NCI-H1694 treated with DMSO at 0.1 percent for 48 hours (cell line): ENCODE data around the gene CACNA1H.
"Not testable (repeated sequence)": the region's sequence is repeated elsewhere in the genome, so short reads cannot be mapped to it uniquely, and the experiment has no call there.

Source experiments
- DNase-seq: peaks from one replicate; lab custom pipeline; 2025; lab: John Stamatoyannopoulos, UW

Gene CACNA1H

DNA sequence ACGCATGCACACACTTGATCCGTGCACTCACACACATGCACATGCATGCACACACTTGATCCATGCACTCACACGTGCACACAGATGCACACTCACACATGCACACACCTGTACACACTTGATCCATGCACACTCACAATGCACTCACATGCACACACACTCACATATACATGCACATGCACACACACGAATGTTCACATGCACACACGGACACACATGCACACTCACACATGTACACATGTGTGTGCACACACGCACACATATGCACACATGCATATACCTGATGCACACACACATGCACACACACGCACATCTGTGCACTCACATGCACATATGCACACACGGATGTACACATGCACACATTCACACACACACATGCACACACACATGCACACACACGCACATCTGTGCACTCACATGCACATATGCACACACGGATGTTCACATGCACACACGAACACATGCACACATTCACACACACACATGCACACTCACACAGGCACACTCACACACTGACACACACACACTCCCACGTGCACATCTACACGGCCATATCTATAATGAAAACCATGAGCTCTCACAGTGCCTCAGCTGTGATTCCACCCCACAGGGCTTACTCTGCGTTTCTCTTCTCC lies 95.1 kb downstream of the CACNA1H start:
- DNase-seq, result not testable (repeated sequence)

DNA sequence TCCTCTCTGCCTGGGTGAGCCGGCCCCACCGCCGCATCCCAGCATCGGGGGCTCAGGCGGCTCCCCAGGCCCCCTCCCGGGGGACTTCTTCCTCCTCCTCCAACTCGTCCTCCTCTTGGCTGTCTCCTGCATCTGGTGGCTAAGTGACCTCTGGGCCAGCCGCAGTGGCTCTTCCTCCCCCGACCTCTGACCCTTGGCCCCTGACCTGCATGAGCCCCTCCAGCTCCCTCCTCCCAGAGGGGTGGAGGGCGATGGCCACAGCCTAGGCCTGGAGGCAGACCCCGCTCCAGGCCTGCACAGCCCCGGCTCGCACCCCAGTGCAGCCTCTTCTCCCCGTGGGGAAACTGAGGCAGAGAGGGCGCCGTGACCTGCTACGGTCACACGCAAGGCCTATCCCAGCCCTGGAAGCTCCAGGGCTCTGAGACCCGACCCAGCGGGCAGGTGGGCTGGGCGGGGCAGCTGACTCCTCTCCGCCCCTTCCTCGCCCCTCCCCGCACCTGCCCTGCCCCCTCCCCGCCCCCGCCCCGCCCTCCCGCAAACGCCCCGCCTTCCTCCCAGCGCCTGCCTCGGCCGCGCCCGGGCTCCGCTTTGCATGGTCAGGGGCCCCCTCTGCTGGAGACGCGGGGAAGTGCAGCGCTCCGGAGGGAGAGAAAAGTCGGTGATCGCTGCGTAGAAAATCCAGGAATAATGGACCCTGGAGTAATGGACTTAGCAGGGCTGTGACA lies 96.3 kb downstream of the CACNA1H start:
- DNase-seq, result not testable (repeated sequence)

DNA sequence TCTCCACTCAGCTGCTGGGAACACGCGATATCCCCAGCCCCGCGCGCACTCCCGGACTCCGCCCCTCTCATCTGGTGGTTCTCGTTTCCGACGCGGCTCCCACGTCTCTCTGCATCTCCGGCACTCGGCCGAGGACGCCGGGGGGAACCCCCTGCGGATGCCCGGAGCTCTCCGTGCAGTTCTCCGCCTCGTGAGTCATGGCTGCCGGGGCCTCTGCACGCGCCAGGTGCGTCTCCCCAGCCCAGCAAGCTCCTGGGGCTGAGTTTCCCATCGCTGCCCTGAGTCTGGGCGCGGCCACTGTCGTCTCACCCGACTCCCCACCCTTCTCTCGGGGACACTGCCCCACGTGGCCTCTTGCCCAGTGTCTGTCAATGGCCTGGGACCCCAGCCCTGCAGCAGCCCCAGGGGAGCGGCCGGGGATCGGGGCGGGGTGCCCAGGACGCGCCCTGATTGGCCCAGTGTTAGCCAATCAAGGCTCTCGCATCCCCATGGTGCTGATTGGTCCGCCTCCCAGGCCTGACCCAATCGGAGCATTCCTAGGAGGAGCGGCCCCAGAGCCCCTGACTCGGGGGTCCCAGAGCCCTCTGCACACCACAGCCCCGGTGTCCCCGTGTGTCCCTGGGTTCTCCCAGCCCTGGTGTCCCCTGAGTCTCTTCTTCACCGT lies 100.9 kb downstream of the CACNA1H start:
- DNase-seq, result not testable (repeated sequence)

DNA sequence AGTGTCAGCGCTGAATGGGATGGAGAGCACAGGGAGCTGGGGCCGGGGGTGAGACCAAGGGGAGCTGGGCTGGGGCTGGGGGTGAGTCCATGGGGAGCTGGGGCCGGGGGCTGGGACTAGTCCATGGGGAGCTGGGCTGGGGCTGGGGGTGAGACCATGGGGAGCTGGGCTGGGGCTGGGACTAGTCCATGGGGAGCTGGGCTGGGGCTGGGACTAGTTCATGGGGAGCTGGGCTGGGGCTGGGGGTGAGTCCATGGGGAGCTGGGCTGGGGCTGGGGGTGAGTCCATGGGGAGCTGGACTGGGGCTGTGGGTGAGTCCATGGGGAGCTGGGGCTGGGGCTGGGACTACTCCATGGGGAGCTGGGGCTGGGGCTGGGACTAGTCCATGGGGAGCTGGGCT lies 101.9 kb downstream of the CACNA1H start:
- not testable (repeated sequence) for DNase-seq

DNA sequence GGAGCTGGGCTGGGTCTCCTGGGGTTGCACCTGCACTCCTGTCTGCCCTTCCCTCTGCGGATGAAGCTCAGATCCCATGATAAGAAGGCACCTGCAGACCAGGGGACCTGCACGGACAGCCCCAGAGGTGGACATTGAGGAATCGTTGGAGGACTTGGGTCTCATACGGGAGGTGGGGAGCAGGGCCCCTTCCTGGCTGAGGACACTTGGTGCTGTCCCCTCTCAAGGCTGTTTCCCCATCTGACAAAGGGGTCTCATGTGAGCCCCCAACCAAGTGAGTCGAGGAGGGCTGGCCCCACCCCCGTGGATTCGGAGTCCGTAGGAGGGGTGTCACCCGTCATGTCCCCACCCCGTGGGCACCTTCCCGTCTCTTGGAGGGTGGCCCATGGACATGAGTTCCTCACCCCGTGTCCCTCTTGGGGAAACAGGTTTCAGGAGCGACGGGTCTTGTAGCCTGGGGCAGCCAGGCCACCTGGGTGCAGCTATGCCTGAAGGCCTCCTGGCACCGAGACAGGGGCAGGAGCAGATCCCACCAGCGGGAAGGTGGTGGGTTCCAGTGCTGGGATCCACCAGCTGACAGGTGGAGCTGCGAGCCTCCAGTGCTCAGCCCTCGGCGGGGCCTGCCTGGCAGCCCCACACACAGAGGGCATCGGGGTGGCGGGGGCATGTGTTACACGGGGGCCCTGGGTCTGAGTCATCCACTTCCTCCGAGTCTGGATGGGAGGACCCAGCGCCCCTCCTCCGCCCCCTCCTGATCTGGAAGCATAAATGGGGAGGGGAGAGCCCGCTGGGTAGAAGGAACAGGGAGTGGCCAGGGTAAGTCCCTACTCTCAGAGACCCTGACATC lies 102.6 kb downstream of the CACNA1H start, which contains the start of gene TPSD1:
Gene TPSD1, plus strand, starts transcription at position 794 of the 847 bp plus-strand sequence. CDS start 212 bp downstream, outside the sequence.
- DNase-seq, result not testable (repeated sequence)

DNA sequence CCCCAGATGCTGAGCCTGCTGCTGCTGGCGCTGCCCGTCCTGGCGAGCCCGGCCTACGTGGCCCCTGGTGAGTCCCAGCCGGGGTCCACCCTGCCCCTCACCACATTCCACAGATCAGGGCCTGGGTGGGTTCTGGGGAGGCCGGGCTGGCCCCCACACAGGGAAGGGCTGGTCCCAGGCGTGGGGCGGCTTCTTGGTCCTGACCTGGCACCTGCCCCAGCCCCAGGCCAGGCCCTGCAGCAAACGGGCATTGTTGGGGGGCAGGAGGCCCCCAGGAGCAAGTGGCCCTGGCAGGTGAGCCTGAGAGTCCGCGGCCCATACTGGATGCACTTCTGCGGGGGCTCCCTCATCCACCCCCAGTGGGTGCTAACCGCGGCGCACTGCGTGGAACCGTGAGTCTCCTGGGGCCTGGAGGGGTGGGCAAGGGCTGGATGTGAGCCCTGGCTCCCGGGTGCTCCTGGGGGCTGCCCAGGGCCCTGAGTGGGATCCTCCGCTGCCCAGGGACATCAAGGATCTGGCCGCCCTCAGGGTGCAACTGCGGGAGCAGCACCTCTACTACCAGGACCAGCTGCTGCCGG lies 103.5 kb downstream of the CACNA1H start:
- not testable (repeated sequence) for DNase-seq

DNA sequence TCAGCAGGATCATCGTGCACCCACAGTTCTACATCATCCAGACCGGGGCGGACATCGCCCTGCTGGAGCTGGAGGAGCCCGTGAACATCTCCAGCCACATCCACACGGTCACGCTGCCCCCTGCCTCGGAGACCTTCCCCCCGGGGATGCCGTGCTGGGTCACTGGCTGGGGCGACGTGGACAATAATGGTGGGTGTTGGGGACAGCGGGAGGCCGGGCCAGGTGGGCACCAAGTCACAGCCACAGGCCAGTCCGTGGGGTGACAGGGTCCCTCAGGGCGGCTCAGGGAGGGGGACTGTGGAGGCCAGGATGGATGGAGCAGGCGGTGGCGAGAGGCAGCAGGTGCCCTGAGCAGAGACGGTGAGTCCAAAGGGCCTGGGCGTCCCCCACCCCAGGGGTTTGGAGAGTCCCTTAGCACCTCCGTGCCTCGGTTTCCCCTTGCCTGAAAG lies 104.0 kb downstream of the CACNA1H start:
- no peak for DNase-seq

DNA sequence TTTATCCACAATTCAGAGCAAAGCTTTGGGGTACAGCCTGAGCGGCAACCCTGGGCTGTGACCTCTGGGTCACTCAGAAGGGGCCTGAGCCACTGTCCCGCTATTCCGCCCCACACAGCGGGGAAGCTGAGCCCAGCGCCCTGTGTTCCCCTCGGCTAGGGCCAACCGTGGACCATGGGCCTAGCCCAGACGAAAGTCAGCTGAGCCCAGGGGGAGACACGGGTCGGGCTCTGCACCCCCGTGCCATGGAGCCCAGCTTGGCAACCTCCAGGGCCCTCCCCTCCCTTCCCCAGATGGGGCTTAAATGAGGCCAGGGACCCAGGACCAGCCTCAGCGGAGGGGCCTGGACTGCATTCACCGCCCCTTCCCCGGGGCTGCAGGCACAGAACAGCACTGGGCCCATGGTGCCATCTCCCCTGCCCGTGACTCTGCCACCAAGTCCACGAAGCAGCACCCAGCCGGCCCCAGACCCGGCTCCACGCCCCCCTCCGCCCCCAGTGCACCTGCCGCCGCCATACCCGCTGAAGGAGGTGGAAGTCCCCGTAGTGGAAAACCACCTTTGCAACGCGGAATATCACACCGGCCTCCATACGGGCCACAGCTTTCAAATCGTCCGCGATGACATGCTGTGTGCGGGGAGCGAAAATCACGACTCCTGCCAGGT lies 104.8 kb downstream of the CACNA1H start:
- no peak for DNase-seq

DNA sequence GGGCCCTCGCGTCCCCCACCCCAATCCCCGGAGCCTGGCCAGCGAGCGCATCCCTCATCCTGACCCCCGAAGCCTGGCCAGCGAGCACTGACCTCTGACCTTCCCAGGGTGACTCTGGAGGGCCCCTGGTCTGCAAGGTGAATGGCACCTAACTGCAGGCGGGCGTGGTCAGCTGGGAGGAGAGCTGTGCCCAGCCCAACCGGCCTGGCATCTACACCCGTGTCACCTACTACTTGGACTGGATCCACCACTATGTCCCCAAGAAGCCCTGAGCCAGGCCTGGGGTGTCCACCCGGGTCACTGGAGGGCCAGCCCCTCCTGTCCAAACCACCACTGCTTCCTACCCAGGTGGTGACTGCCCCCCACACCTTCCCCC lies 105.3 kb downstream of the CACNA1H start:
- DNase-seq, result no peak

DNA sequence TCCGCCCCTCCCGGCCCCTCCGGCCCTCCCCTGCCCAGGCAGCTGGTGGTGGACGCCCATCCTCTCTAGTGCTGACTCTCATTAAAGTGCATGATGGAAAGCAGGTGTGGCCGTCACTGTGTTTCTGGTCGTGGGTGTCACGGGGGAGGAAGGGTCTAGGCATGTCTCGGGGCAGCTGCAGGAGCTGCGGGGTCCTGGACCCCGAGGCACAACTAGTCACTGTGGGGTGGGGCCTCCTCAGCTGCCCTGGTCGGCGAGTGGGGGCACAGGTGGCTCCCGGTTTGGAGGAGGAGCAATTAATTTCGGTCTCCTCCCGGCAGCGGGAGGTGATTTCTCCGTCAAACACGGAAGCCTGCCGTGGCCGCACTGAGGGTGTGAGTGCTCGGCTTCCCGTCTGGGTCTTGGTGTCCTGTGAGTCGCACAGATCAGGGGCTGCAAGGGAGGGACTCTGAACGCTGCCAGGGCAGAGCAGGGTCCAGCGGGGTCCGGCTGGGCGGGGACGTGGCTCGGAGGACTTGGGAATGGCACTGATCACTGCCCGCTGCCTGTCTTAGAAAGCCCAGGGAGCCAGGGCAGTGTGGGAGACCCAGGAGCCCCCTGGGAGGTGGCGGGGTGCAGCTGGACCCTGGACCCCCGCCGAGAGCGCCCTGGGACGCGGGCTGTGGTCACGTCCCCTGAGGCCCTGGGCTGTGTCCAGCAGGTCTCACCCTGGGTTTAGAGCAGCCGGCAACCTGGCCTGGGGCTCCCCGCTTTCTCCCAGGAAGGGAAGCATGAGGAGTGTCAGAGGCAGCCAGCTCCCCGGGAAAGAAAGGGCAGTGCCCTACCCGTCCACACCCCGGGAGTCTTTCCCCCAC lies 106.2 kb downstream of the CACNA1H start:
- DNase-seq, result no peak

DNA sequence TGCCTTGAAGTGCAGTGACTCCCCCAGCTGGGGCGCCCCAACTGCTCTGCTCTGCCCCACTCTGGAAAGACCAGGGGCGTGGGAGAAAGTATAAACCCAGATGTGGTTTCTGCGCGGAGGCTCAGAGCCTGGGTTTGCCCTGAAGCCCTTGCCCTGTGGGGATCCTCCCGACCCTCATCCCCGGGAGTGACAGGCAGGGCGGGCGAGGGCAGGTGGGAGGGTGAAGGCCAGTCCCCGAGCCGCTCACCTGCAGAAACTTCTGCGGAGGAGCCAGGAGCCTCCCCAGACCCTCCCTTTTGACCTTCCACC lies 106.8 kb downstream of the CACNA1H start:
- DNase-seq, result no peak

DNA sequence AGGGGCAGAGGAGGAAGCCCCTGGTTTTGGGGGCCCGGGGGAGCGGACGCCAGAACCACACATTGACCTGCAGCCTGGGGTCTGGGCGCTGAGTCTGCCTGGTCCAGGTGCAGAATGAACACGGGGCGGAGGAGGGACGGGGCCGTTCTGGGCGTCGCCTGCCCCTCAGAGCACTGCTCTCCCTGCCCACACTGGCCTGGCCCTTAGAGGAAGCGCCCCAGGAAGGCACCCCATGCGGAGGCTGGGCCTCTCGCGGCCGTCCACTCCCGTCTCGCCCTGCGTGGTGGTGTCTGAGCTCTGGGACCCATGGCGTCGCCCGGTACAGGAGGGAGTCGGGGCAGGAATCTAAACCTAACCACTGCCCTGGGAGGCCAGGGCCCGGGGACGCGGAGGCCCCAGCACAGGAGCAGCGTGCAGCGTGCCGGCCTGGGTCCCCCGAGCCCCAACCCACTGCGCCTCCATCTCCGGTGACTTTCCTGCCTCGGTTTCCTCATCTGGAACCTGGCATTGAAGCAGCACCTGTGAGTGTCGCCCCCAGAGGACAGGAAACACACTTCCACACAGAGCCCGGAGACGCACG lies 107.3 kb downstream of the CACNA1H start:
- no peak for DNase-seq

DNA sequence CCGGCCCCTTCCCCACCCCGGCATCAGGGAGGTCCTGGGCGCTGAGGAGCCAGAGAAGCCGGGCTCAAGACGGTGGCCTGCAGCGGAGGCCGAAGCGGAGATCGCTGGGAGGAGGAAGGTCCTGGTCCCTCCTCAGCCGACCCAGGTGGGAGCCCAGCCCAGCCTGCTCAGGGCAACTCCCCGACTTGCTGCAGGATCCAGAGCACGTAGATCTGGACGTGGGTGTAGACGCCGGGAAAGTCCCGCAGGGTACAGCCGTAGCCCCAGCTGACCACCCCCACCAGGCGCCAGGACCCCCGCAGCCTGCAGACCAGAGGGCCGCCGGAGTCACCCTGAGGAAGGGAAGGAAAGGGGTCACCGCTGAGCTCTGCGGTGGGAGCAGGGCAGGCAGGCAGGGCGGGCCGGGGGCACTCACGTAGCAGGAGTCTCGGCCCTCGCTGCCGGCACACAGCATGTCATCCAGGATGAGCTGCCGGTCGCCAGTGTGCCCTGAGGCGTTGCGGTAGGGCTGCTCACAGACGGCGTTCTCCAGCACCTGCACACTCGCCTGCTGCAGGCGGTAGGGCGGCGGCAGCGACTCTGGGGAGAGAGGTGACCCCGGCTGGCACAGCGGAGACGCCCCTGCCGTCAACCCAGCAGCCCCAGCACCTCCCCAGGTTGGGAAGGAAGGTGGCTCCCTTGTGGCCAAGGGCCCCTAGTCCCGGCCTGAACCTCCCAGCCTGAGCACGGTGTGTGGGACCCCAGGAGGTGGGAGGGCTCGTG lies 108.4 kb downstream of the CACNA1H start:
- DNase-seq, result no peak

DNA sequence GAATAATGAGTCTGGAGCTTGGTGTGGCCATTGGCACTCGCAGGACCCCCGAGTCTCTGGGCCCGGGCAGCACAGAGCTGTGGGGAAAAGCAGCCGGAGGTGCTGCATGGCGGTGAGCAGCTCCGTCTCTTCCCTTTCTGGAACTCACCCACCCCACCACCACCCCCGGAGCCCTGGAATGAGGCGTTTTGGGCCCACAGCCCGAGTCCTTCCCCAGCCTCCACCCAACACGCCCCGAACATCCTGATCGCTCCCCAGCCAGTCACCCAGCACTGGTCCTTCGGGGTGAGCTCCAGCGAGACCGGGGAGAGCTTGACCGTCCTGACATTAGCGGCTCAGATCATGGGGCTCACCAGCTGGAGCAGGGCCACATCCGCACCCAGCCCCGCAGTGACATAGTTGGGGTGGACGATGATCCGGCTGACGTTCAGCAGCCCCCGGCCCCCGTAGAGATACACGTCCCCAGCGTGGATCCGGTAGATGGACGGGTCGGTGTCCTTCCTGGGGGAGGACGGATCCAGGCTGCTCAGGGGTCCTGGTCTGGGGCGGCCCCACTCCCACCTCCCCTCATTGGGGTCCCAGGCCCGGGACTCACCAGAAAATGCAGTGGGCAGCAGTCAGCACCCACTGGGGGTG lies 109.4 kb downstream of the CACNA1H start:
- DNase-seq, result no peak

DNA sequence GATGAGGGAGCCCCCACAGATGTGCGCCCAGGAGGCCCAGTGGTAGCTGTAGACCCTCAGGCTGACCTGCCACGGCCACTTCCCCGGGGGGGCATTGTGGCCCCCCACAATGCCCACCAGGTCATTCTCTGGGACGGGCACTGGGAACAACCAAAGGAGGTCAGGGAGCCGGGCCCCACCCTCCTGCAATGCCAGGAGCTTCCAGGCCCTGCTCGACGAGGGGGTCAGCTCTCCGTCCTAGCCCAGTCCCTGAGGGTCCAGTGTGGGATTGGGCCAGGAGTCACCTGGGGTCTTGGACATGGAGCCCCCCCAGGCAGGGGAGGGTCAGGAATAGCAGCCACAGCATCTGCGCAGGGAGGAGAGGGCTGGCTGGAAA lies 109.9 kb downstream of the CACNA1H start:
- no peak for DNase-seq

DNA sequence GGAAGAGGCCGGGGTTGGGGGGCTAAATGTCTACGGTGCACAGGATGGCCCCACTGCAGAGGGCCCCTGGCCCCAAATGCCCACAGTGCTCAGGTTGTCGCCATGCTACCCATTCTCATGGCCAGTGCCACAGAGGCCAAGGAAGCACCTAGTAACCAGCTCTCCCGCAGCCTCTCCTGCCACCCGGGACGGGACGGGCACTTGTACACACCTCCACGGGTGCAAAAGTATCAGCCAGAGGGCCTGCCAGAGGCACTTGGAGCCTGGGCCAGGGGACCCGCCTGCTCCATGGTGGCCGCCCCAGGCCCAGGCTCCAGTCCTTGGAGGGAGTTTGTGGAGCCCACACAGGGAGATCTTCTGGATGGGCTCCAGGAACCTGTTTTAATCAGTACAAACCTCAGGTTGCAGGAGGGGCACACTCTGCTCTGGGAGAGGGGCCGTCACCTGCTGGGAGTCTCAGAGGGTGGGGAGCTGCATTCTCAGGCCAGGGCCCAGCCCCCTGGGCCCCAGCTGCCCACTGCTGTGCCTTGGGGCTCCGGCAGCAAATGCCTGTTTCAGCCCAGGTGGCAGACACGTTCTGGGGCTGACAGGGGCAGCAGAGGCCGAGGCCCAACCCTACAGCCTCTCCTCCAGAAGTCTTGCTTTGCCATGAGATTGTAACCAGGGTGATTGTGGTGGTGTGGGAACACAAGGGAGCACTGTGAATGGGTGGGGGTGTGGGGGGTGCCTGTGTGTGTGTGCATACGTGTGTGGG lies 110.9 kb downstream of the CACNA1H start:
- DNase-seq, result no peak

DNA sequence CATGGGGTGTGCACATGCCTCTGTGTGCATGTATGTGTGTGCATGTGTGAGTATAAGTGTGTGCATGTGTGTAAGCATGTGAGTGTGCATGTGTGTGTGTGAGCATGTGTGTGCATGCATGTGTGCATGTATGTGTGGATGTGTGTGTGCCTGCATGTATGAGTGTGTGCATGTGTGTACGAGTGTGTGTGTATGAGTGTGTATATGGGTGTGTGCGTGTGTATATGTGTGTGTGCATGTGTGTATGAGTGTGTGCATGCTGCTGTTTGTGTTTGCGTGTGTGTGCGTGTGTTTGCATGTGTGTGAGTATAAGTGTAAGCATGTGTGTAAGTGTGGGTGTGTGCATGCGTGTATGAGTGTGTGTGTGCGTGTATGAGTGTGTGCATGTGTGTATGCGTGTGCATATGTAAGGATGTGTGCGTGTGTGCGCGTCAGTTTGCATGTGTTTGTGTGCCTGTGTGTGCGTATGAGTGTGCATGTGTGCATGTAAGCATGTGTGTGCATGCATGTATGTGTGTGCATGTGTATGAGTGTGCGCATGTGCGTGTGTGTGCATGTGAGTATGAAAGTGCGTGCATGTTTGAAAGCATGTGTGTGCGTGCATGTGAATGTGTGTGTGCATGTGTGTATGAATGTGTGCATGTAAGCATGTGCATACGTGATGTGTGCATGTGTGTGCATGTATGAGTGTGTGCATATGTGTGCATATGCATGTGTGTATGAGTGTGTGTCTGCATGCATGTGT lies 111.6 kb downstream of the CACNA1H start:
- no peak for DNase-seq
